Left forelimb (tissue), 1 donor: ENCODE data around the gene TRIO.
"Not testable (repeated sequence)": the region's sequence is repeated elsewhere in the genome, so short reads cannot be mapped to it uniquely, and the experiment has no call there.

Experiments
- DNase-seq: peaks from one replicate; pipeline ENCODE4 v3.0.0-alpha.2; 2018; ENCODE audit warnings: low spot score

TRIO gene

GRCh38 chr5:14142827-14143545, at the start of gene TRIO:
Gene TRIO (plus strand): TSS chr5:14143342. CDS start chr5:14143726, 384 bp downstream.
- DNase-seq = peak; percentile 95

DNA sequence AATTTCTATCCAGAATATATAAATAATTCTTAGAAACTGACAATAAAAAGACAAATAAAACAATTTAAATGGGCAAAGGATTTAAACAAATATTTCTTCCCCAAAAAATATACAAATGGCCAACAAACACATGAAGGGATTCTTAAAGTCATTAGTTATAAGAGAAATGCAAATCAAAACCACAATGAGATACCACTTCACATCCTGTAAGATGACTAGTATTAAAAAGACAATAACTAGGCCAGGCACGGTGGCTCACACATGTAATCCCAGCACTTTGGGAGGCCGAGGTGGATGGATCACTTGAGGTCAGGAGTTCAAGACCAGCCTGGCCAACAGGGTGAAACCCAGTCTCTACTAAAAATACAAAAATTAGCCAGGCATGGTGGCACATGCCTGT, 45.8 kb upstream of the TRIO start:
- not testable (repeated sequence) for DNase-seq

DNA sequence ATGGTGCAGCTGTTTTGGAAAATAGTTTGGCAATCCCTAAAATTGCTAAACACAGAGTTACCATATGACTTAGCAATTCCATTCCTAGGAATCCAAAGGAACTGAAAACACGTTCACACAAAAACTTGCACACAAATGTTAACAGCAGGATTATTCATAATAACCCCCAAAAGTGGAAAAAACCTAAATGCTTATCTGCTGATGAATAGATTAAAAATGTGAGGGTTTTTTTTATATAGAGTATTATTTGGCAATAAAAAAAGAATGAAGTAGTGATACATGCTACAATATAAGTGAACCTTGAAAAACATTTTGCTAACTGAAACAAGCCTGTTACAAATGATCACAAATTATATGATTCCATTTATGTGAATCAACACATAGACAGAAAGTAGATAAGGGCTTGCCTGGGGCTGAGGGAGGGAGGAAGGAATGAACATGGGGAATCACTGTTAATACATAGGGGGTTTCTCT, 45.1 kb upstream of the TRIO start:
- DNase-seq = no peak

DNA sequence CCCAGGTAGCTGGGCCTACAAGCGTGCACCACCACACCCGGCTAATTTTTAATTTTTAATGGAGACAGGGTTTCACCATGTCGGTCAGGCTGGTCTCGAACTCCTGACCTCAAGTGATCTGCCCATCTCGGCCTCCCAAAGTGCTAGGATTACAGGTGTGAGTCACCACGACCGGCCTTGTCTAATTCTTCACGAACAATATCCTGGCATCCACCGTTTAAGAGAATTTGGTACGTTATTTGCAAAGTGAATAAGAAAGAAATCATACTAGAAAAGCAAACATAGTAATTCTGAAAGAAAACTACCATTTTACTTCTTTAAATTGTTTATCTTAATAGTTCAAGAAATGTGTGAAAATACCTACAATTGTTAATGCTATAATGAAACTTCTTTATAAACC, 42.9 kb upstream of the TRIO start:
- no peak for DNase-seq

- DNase-seq = no peak
Observed at GRCh38 chr5:14101922-14102321, 41.2 kb upstream of the TRIO start.

- no peak for DNase-seq
Observed at GRCh38 chr5:14102666-14103065, 40.5 kb upstream of the TRIO start.

GRCh38 chr5:14105718-14106410, 37.3 kb upstream of the TRIO start:
- no peak for DNase-seq

- DNase-seq = no peak
Observed at GRCh38 chr5:14107536-14107935, 35.6 kb upstream of the TRIO start.

GRCh38 chr5:14108170-14108996, 34.8 kb upstream of the TRIO start:
- DNase-seq = no peak

GRCh38 chr5:14109041-14109747, 33.9 kb upstream of the TRIO start:
- no peak for DNase-seq

DNA sequence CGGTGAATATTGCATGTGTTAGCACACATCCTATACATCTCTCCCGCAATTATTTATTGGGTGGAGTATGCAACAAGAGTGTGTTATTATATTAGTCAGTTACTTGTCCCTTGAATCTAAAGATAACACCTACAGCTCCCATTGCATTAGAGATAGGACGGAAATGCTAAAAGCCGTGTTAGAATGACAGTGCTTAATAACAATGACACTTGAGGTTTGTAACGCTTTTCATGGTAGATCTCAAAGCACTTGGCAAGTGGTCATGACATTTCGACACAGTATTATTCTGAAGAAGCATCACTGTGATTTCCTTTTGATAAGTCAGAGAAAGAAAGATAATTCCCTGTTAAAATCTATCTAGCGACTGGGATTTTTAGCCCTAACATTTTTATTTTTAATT, 33.4 kb upstream of the TRIO start:
- no peak for DNase-seq

- DNase-seq = no peak
Observed at GRCh38 chr5:14110196-14110595, 32.9 kb upstream of the TRIO start.

DNA sequence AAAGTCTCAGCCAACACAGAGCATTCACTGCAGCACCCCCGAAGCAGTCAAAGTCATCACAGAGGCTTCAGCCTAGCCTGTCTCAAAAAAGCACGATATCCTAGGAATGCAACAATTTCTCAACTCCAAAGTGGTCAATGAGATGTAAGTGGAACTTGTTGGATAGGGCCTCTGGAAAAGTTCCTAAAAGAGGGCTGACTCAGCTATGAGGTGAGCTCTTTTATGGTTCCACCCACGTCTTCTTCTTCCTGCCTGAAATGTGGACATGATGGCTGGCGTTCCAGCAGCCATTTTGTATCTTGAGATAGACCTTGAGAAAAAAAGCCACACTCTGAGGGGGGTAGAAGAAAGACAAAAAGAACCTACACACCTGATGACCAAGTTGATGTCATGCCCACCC, 32.5 kb upstream of the TRIO start:
- no peak for DNase-seq

- DNase-seq = no peak
Observed at GRCh38 chr5:14112998-14113652, 30.0 kb upstream of the TRIO start.

DNA sequence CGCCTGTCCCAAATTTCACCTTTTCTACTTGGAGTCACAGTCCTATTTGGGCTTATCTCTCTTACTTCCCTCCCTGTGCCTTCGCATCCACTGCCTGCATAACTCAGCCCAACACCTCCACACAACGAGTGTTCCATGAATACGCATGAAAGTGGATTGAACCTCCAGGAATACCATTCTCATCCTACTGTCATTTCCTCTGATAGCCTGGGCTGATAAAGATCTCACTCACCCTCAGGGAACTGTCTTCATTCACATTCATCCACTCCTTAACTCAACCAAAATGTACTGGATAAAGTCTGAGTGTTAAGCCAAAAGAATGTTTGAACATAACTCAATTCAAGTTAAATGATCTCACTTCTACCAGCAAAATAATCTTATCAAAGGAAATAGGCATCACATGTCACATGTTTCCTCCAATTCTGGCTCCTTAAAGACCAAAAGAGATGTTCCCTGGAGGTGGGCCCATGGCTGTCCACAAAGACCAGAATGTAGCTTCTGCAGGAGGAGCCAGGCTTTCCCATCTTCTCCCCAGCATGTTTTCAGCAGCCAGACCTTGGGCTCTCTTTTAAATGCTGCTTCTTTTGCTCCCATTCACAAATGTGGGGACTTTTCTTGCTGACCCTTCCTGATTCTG, 28.4 kb upstream of the TRIO start:
- DNase-seq = no peak

DNA sequence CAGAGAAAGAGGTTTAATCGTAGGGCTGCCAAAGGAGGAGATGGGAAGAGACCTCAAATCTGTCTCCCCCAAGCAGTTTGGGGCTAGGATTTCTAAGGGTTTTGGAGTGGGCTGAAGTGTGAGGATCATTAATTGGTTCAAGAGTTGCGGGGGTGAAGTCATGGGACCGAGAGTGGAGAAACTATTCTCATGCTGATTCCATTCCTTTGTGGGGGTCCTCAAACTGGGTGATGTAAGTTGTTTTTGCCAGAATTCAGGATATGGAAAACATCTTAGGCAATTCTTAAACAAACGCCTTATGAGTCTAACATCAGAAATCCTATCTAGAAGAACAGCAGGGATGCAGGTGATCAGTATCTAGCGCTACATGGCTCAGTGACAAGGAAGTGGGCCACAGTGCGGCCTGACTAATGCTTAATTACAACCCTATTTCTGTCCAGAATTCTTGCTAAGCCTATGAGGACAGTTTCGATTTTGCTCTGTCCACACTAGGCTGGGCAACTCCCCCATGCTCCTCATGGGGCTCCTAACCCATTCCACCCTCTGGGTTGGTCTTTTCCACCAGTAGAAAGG, 27.7 kb upstream of the TRIO start:
- no peak for DNase-seq

DNA sequence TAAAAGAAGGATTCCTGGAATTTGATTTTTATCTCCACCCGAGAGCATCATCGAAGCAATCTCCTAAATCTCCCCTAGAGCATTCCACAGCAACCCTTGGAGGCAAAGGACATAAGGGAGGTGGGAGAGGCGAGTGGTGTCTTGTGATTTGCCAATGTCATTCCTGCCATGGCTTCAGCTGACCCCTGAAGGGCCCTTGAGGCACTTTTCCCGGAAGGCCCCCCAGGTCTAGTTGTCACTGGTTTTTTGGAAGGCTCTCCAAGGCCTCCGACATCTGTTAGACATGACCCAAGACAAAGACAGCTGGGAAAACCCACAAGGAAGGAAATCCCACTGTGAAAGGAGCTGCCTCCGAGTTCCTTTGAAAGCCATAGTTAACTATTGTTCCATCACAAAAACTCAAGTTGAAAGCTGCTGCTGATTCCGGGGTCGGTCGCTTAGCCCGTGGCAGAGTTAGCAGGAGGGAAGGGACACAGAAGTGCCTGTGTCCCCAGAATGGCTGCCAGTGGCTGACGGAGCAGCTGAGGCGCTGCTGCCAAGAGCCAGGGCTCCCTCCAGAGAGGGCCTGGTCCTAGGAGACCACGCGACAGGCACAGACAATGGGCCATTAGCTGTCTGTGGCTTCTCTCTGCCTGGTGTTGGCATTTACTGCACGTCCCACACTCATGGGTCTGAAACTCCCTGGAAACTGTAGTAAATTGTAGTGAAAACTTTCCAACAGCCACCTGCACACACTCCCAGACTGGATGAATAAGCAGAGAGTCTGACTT, 24.4 kb upstream of the TRIO start:
- no peak for DNase-seq

- DNase-seq = no peak
Observed at GRCh38 chr5:14120176-14120575, 23.0 kb upstream of the TRIO start.

- DNase-seq = no peak
Observed at GRCh38 chr5:14121552-14121951, 21.6 kb upstream of the TRIO start.

GRCh38 chr5:14122089-14122488, 21.1 kb upstream of the TRIO start:
- DNase-seq = no peak
